ENCODE measurements around the gene LDLRAD1. TPM values are rescaled to one million over a fixed set of nuclear protein-coding genes. Genes with fewer than 3 reads are reported as not detected.

LDLRAD1 gene
- total RNA-seq, 1 experiment from 2014 or later: not detected

- H3K79me1 ChIP-seq (ENCODE audit: insufficient read depth, low read depth, low read length, poor library complexity, severe bottlenecking): no peaks in the 10 kb centered on the region
- no peak overlapping the region for H2AK5ac ChIP-seq (ENCODE audit: insufficient read length, low read length)
- no peak overlapping the region for H3K18ac ChIP-seq (ENCODE audit: insufficient read length, low read depth, low read length)
- H3T11ph ChIP-seq (ENCODE audit: low read length): no peak overlapping the region
- no peak overlapping the region for H3K23ac ChIP-seq (ENCODE audit: insufficient read length, low read depth, low read length)
- no peaks in the 10 kb centered on the region for H3K9me3 ChIP-seq (ENCODE audit: control insufficient read depth, low read depth, low read length)
- no peak for DNase-seq
- H4K20me1 ChIP-seq (ENCODE audit: control insufficient read depth, insufficient read depth, insufficient read length): no peaks in the 10 kb centered on the region
- no peak overlapping the region for H3K14ac ChIP-seq (ENCODE audit: insufficient read depth, low read length)
- no peak overlapping the region for H4K5ac ChIP-seq (ENCODE audit: insufficient read length, low read depth, low read length)
- peaks cover 1% of the 10 kb centered on the region for H3K27me3 Mint-ChIP-seq (ENCODE audit: low read depth)
- no peaks in the 10 kb centered on the region for H3K79me2 ChIP-seq (ENCODE audit: insufficient read depth, low read length)
- no peak overlapping the region for H3K27ac ChIP-seq (ENCODE audit: insufficient read length, low read depth, low read length)
- peak overlapping the region in 1 of 3 experiments; percentile 4; a peak in 1 of 7 replicates for H3K27ac Mint-ChIP-seq
- H2BK15ac ChIP-seq (ENCODE audit: low read depth, low read length): no peak overlapping the region
- no peak overlapping the region for H2BK12ac ChIP-seq (ENCODE audit: insufficient read length, low read depth, low read length)
- no peak overlapping the region for H3K4ac ChIP-seq (ENCODE audit: low read depth, low read length)
- H4K8ac ChIP-seq (replicated peaks; ENCODE audit: insufficient read length, low read depth, low read length): no peak overlapping the region
- no peak overlapping the region for H3K4me3 Mint-ChIP-seq
- H2BK20ac ChIP-seq (ENCODE audit: low read depth, low read length, poor library complexity, severe bottlenecking): no peak overlapping the region
- H2BK5ac ChIP-seq (ENCODE audit: insufficient read length, low read length): no peak overlapping the region
- H3K56ac ChIP-seq (ENCODE audit: insufficient read length, low read depth, low read length): no peak overlapping the region
- H2BK120ac ChIP-seq (ENCODE audit: low read depth, low read length, poor library complexity, severe bottlenecking): no peak overlapping the region
- H3K4me1 ChIP-seq (ENCODE audit: insufficient read depth, low read length): no peaks in the 10 kb centered on the region
- no peaks in the 10 kb centered on the region for H3K9me3 Mint-ChIP-seq
- H3K4me2 ChIP-seq (ENCODE audit: insufficient read depth, insufficient read length, low read length): no peak overlapping the region
- no peak overlapping the region for H2AFZ ChIP-seq (ENCODE audit: low read length)
- H3K9ac ChIP-seq (ENCODE audit: extremely low read depth, insufficient read length, low read length): no peak overlapping the region
- H3K23me2 ChIP-seq (ENCODE audit: insufficient read length, low read depth, low read length, poor library complexity, severe bottlenecking): no peaks in the 10 kb centered on the region
- H3K4me1 Mint-ChIP-seq: peaks cover 8 to 10% of the 10 kb centered on the region in 2 experiments
- H3K27me3 ChIP-seq (ENCODE audit: insufficient read depth, low read length): no peaks in the 10 kb centered on the region
- no peak overlapping the region for H4K91ac ChIP-seq (ENCODE audit: insufficient read length, low read depth, low read length)
- no CpG with 5 or more reads among the region's 8 CpGs for WGBS (ENCODE audit: extremely low coverage, insufficient read length, low lambda C conversion rate)
- no peak for TF ChIP-seq CTCF (conservative IDR thresholded peaks at IDR 0.05)
- no peaks in the 10 kb centered on the region for H3K36me3 Mint-ChIP-seq (ENCODE audit: insufficient read depth in 1 of 3, low read depth in 3 of 3)
Observed at GRCh38 chr1:54012863-54013262, 5.1 kb downstream of the LDLRAD1 start.

Measured in H9 (cell line).